Measurements from ENCODE around the gene GRIN2A. TPM values are rescaled to one million over a fixed set of nuclear protein-coding genes. Genes with fewer than 3 reads are reported as not detected.
A peak's percentile ranks its signal among the peaks of the same experiment; 100 is the strongest.

GRIN2A gene
- total RNA-seq, 4 donors from 2014 or later, result 0.25 to 26.1 (median 13.5) TPM

GRCh38 chr16:10153985-10154384, 28.2 kb downstream of the GRIN2A start:
- WGBS, 2 donors (ENCODE audit: low coverage in 1 of 2), result 84 to 86% methylated on average over 7 to 8 of the region's 8 CpGs
- Histone ChIP-seq H3K4me3 (no peak overlapping the region), H3K27ac (peak overlapping the region in 2 of 4 donors; percentile 7 to 59), H3K9me3 (no peaks in the 10 kb centered on the region), H3K27me3 (no peaks in the 10 kb centered on the region), H3K36me3 (no peaks in the 10 kb centered on the region), H3K4me1 (peaks cover 0 to 39% (median 0%) of the 10 kb centered on the region in 3 donors)
- TF ChIP-seq EP300 (IDR thresholded peaks at IDR 0.05), result no peak
- no peak for TF ChIP-seq POLR2A (IDR thresholded peaks at IDR 0.05)
- no peak for TF ChIP-seq CTCF (IDR thresholded peaks at IDR 0.05)
- TF ChIP-seq POLR2AphosphoS5 (IDR thresholded peaks at IDR 0.05), result no peak
- ATAC-seq, result no peak

GRCh38 chr16:10151718-10152117, 30.5 kb downstream of the GRIN2A start:
- 70 to 84% methylated on average over 2 to 6 of the region's 6 CpGs for WGBS, 2 donors (ENCODE audit: low coverage in 1 of 2)
- H3K9me3 ChIP-seq, result no peaks in the 10 kb centered on the region
- no peak overlapping the region for H3K4me3 ChIP-seq
- peaks cover 0 to 39% (median 0%) of the 10 kb centered on the region in 3 donors for H3K4me1 ChIP-seq
- H3K27me3 ChIP-seq, result no peaks in the 10 kb centered on the region
- no peak overlapping the region for H3K27ac ChIP-seq
- no peaks in the 10 kb centered on the region for H3K36me3 ChIP-seq
- ATAC-seq, result no peak
- TF ChIP-seq EP300 (IDR thresholded peaks at IDR 0.05) (no peak), POLR2A (IDR thresholded peaks at IDR 0.05) (no peak), POLR2AphosphoS5 (IDR thresholded peaks at IDR 0.05) (no peak), CTCF (IDR thresholded peaks at IDR 0.05) (no peak)

GRCh38 chr16:10150906-10151305, 31.3 kb downstream of the GRIN2A start:
- WGBS, 2 donors (ENCODE audit: low coverage in 1 of 2), result 73 to 85% methylated on average over 4 of the region's 4 CpGs
- no peak overlapping the region for H3K27ac ChIP-seq
- no peaks in the 10 kb centered on the region for H3K9me3 ChIP-seq
- no peak overlapping the region for H3K4me3 ChIP-seq
- no peaks in the 10 kb centered on the region for H3K36me3 ChIP-seq
- no peak for ATAC-seq
- no peaks in the 10 kb centered on the region for H3K27me3 ChIP-seq
- TF ChIP-seq POLR2A (IDR thresholded peaks at IDR 0.05) (no peak), CTCF (IDR thresholded peaks at IDR 0.05) (no peak), POLR2AphosphoS5 (IDR thresholded peaks at IDR 0.05) (no peak), EP300 (IDR thresholded peaks at IDR 0.05) (no peak)
- H3K4me1 ChIP-seq, result peaks cover 0 to 39% (median 0%) of the 10 kb centered on the region in 3 donors

- Histone ChIP-seq H3K9me3 (no peaks in the 10 kb centered on the region), H3K27me3 (no peaks in the 10 kb centered on the region), H3K27ac (no peak overlapping the region), H3K4me1 (peaks cover 0 to 6% (median 0%) of the 10 kb centered on the region in 3 donors), H3K4me3 (no peak overlapping the region), H3K36me3 (no peaks in the 10 kb centered on the region)
- ATAC-seq, result no peak
- 76 to 81% methylated on average over 4 of the region's 4 CpGs for WGBS, 2 donors (ENCODE audit: low coverage in 1 of 2)
- no peak for TF ChIP-seq EP300 (IDR thresholded peaks at IDR 0.05)
- no peak for TF ChIP-seq POLR2A (IDR thresholded peaks at IDR 0.05)
- no peak for TF ChIP-seq CTCF (IDR thresholded peaks at IDR 0.05)
- TF ChIP-seq POLR2AphosphoS5 (IDR thresholded peaks at IDR 0.05), result no peak
These were observed 36.6 kb downstream of the GRIN2A start for GRCh38 chr16:10145542-10146035.

GRCh38 chr16:10141671-10142070, 40.6 kb downstream of the GRIN2A start:
- Histone ChIP-seq H3K27ac (no peak overlapping the region), H3K27me3 (no peaks in the 10 kb centered on the region), H3K9me3 (no peaks in the 10 kb centered on the region), H3K36me3 (no peaks in the 10 kb centered on the region), H3K4me1 (no peaks in the 10 kb centered on the region), H3K4me3 (no peak overlapping the region)
- ATAC-seq, result no peak
- TF ChIP-seq EP300 (IDR thresholded peaks at IDR 0.05), result no peak
- no peak for TF ChIP-seq POLR2A (IDR thresholded peaks at IDR 0.05)
- TF ChIP-seq CTCF (IDR thresholded peaks at IDR 0.05), result no peak
- no peak for TF ChIP-seq POLR2AphosphoS5 (IDR thresholded peaks at IDR 0.05)

Data from gastroesophageal sphincter (tissue), 4 donors.